HFFc6 (cell line): ENCODE data around the gene BPIFB2. TPM values are rescaled to one million over a fixed set of nuclear protein-coding genes. Genes with fewer than 3 reads are reported as not detected.

ENCODE experiments used
- DNase-seq: peaks from one replicate; pipeline ENCODE4 v3.0.0-alpha.2; 2018
- H3K27ac Mint-ChIP-seq: 2 replicates; pipeline ENCODE4 v1.8.0; 2020; ENCODE audit warnings: mild to moderate bottlenecking, mixed read lengths
- H3K27me3 Mint-ChIP-seq: 2 replicates; pipeline ENCODE4 v1.8.0; 2021; ENCODE audit warnings: mild to moderate bottlenecking, moderate library complexity, mixed read lengths; ENCODE audit not compliant: insufficient read depth
- H3K36me3 Mint-ChIP-seq: 2 replicates; pipeline ENCODE4 v1.8.0; 2021; ENCODE audit warnings: low read depth, mixed read lengths
- H3K4me1 Mint-ChIP-seq: 2 replicates; pipeline ENCODE4 v1.8.0; 2020; ENCODE audit warnings: low read depth, mixed read lengths
- H3K4me3 Mint-ChIP-seq: 2 replicates; pipeline ENCODE4 v1.8.0; 2020; ENCODE audit warnings: mild to moderate bottlenecking, moderate library complexity, mixed read lengths
- H3K9me3 Mint-ChIP-seq: 2 replicates; pipeline ENCODE4 v1.8.0; 2020; ENCODE audit warnings: mild to moderate bottlenecking, mixed read lengths
- CTCF ChIP-seq: fragments of 200-600 bp; sonication (generic); IDR thresholded peaks from 2 replicates; pipeline ENCODE4 v1.5.0; 2021; ENCODE audit warnings: antibody characterized with exemption, mild to moderate bottlenecking
- total RNA-seq, 6 experiments: library from RNA; stranded (reverse); fragmentation: NEBNext Ultra II Directional; extraction: Animal tissue kit (Norgen Biotek cat#: 25700); gene quantifications; 2 replicates in 1 of 6; 3 replicates in 5 of 6; pipeline ENCODE4 v1.2.3, GENCODE V29; 2021

The BPIFB2 gene
- total RNA-seq, 6 experiments from 2014 or later = not detected

DNA sequence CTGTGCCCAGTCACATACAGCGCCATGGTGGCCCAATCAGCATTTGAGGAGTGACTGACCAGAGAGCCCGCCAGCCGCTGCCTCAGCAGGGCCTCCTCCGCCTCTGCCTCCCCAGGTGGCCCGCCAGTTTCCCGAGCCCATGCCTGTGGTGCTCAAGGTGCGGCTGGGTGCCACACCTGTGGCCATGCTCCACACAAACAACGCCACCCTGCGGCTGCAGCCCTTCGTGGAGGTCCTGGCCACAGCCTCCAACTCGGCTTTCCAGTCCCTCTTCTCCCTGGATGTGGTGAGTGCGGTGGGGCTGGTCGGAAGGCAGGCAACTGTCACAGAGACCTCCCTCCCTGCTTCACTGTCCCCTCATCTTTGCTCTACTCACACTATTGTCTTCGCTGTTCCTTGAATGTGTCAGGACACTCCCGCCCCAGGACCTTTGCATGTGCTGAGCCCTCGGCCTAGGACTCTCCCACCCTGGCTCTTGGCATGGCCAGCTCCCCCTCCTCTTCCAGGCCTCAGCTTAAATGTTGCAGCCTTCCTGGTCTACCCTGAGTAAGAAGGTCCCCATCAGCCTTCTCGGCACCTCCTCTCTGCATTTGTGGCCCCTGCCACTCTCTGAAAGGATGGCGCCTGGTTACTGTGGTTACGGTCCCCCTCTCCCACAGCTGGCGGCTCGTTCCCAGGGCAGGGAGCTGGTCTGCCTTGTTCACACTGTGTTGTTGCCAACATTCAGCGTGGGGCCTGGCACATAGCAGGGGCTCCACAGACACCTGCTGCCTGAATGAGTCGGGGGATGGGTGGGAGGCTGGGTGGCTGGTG is 12.2 kb downstream of the BPIFB2 start:
- H3K4me1 Mint-ChIP-seq = no peaks in the 10 kb centered on the region
- TF ChIP-seq CTCF = no peak
- no peak overlapping the region for H3K27ac Mint-ChIP-seq
- no peak overlapping the region for H3K4me3 Mint-ChIP-seq
- H3K36me3 Mint-ChIP-seq = no peaks in the 10 kb centered on the region
- peaks cover 44% of the 10 kb centered on the region for H3K27me3 Mint-ChIP-seq
- DNase-seq = no peak
- H3K9me3 Mint-ChIP-seq = no peaks in the 10 kb centered on the region

DNA sequence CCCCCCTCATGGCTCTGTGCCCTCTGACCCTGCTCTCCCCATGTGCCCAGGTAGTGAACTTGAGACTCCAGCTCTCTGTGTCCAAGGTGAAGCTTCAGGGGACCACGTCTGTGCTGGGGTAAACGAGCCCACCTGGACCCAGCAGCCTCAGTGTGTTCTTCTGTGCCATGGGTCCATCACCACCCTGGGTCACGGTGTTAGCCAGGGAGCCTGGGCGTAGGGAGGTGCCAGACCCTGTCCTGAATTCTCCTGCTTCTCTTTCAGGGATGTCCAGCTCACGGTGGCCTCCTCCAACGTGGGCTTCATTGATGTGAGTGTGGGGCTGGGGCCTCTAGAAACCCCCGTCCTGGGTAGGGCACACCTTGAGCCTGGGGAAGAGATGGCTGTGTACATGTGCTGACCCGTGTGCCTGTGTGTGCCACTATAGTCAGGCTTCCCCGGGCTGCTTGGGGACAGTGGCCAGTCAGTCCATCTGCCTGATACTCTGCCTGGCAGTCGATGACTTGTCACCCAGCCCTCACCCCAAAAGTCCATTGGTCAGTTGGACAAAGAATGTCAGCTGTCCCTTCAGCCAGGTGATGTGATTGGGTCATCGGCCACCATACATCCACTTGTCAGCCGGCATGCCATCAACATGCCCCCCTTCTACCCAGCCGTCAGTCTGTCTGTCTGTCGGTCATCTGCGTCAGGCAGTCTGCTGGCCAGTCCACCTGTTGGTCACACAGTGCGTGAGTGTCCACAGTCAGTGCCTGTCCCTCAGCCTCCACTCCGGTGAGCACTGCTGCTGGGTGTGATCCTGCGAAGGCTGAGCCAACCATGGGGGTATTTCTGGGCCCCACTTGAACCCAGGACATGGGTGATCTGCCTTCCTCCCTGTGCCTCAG is 13.0 kb downstream of the BPIFB2 start:
- no peak for TF ChIP-seq CTCF
- H3K27ac Mint-ChIP-seq = no peak overlapping the region
- H3K27me3 Mint-ChIP-seq = peaks cover 38% of the 10 kb centered on the region

GRCh38 chr20:33021879-33022278 is 14.4 kb downstream of the BPIFB2 start:
- H3K27me3 Mint-ChIP-seq = peaks cover 30% of the 10 kb centered on the region
- H3K36me3 Mint-ChIP-seq = no peaks in the 10 kb centered on the region

More for the DNA sequence above, 13.0 kb downstream of the BPIFB2 start:
- H3K36me3 Mint-ChIP-seq = no peaks in the 10 kb centered on the region
- no peak for DNase-seq
- H3K4me1 Mint-ChIP-seq = no peaks in the 10 kb centered on the region
- H3K9me3 Mint-ChIP-seq = no peaks in the 10 kb centered on the region
- H3K4me3 Mint-ChIP-seq = no peak overlapping the region

GRCh38 chr20:33022289-33022688 is 14.8 kb downstream of the BPIFB2 start:
- Mint-ChIP-seq H3K4me3 (no peak overlapping the region), H3K27ac (no peak overlapping the region), H3K4me1 (no peaks in the 10 kb centered on the region), H3K36me3 (no peaks in the 10 kb centered on the region), H3K27me3 (peaks cover 28% of the 10 kb centered on the region), H3K9me3 (no peaks in the 10 kb centered on the region)
- DNase-seq = no peak
- TF ChIP-seq CTCF = no peak

More at GRCh38 chr20:33021879-33022278, 14.4 kb downstream of the BPIFB2 start:
- DNase-seq = no peak
- Mint-ChIP-seq H3K9me3 (no peaks in the 10 kb centered on the region), H3K4me1 (no peaks in the 10 kb centered on the region), H3K27ac (no peak overlapping the region), H3K4me3 (no peak overlapping the region)
- no peak for TF ChIP-seq CTCF

- Mint-ChIP-seq H3K36me3 (no peaks in the 10 kb centered on the region), H3K27ac (no peak overlapping the region), H3K27me3 (peaks cover 25% of the 10 kb centered on the region), H3K9me3 (no peaks in the 10 kb centered on the region), H3K4me3 (no peak overlapping the region), H3K4me1 (no peaks in the 10 kb centered on the region)
- DNase-seq = no peak
- no peak for TF ChIP-seq CTCF
These were observed 15.4 kb downstream of the BPIFB2 start for GRCh38 chr20:33022694-33023438.
